VCaP (cell line): Measurements from ENCODE around the gene IFITM10.

ENCODE experiments used
- H3K27ac ChIP-seq: fragments of 450-650 bp; 2 replicates; pipeline ENCODE4 v1.5.1; 2017
- TF ChIP-seq, protein P1 (sequence below): fragments of 450-650 bp; conservative IDR thresholded peaks from 2 replicates; pipeline ENCODE4 v1.5.1; 2017; ENCODE audit warnings: mild to moderate bottlenecking, moderate library complexity

IFITM10 gene

GRCh38 chr11:1745701-1746320, 4.6 kb downstream of the IFITM10 start:
- no peak overlapping the region for H3K27ac ChIP-seq
- TF ChIP-seq, protein P1, sequence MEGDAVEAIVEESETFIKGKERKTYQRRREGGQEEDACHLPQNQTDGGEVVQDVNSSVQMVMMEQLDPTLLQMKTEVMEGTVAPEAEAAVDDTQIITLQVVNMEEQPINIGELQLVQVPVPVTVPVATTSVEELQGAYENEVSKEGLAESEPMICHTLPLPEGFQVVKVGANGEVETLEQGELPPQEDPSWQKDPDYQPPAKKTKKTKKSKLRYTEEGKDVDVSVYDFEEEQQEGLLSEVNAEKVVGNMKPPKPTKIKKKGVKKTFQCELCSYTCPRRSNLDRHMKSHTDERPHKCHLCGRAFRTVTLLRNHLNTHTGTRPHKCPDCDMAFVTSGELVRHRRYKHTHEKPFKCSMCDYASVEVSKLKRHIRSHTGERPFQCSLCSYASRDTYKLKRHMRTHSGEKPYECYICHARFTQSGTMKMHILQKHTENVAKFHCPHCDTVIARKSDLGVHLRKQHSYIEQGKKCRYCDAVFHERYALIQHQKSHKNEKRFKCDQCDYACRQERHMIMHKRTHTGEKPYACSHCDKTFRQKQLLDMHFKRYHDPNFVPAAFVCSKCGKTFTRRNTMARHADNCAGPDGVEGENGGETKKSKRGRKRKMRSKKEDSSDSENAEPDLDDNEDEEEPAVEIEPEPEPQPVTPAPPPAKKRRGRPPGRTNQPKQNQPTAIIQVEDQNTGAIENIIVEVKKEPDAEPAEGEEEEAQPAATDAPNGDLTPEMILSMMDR, result no peak

- no peak overlapping the region for H3K27ac ChIP-seq
- TF ChIP-seq, protein P1, result no peak
Observed at GRCh38 chr11:1744891-1745700, 5.3 kb downstream of the IFITM10 start.

DNA sequence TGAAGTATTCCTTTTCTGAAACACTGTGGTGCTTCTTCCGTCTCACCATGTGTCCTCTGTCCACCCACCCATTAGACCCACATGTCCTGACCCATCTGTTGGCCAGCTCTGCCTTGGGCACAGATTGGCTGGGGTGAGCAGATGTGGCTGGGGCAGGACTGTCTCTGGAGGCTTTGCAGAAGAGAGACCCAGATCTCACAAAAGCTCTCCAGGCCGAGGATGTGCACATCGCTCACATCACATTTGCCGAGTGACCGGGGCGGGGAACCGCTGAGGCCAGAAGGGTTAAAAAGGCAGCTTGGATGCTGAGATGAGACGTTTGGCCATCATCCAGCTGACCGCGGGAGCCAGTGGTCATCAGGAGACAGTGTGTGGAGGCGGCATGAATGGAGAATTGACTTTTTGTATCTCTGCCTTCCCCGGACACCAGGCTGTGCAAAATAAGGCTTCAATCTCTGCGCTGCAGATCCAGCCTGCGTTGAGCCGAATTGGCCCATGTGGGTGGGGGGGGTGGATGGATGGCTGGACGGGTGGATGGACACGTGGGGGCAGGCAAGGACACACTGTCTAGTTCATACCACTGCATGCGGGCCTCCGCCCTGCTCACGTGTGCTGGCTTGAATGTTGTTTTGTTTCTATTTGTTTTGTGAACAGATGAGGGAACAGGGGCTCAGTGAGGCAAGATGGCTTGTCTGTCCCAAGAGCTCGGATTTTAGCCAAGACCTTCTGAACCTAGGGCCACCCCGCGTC, 6.1 kb downstream of the IFITM10 start:
- TF ChIP-seq, protein P1, result no peak
- H3K27ac ChIP-seq, result no peak overlapping the region

- no peak overlapping the region for H3K27ac ChIP-seq
- TF ChIP-seq, protein P1, result no peak
Observed at GRCh38 chr11:1743585-1744136, 6.7 kb downstream of the IFITM10 start.

DNA sequence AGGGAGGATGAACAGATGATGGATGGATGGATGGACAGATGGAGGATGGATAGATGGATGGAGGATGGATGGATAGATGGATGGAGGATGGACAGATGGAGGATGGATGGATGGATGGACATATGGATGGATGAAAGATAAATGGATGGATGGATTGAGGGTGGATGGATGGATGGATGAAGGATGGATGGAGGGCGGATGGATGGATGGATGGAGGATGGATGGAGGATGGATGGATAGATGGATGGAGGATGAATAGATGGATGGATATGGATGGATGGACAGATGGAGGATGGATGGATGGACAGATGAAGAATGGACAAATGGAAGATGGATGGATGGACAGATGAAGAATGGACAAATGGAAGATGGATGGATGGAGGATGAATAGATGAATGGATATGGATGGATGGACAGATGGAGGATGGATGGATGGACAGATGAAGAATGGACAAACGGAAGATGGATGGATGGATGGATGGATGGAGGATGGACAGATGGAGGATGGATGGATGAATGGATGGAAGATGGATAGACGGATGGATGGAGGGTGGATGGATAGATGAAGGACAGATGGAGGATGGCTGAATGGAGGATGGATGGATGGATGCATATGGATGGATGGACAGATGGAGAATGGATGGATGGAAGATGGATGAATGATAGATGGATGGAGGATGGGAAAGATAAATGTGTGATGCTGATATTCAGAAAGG, 7.4 kb downstream of the IFITM10 start:
- TF ChIP-seq, protein P1, result no peak

DNA sequence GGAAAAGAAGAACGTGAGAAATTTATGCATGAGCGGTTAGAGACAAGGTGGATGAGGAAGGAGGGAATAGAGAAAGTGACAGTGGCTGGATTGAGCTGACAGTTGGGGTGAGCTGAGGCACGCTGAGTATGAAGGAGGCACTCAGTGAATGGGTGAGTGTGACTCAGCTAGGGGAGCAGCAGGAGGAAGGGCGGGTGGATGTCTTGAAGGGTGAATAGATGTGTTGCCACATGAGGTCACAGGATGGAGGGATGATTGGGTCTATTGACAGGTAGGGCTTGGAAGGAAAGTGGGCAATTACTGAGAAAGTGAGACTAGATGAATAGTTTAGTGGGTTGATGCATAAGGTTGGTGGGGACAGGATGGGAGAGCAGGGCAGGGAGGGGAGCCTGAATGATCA, 8.0 kb downstream of the IFITM10 start:
- TF ChIP-seq, protein P1, result no peak
- no peak overlapping the region for H3K27ac ChIP-seq

More for the DNA sequence above, 7.4 kb downstream of the IFITM10 start:
- H3K27ac ChIP-seq, result no peak overlapping the region
